Measurements from ENCODE around the gene PCDHA8.
"Not testable (repeated sequence)": the region's sequence is repeated elsewhere in the genome, so short reads cannot be mapped to it uniquely, and the experiment has no call there.

The PCDHA8 gene, protein sequence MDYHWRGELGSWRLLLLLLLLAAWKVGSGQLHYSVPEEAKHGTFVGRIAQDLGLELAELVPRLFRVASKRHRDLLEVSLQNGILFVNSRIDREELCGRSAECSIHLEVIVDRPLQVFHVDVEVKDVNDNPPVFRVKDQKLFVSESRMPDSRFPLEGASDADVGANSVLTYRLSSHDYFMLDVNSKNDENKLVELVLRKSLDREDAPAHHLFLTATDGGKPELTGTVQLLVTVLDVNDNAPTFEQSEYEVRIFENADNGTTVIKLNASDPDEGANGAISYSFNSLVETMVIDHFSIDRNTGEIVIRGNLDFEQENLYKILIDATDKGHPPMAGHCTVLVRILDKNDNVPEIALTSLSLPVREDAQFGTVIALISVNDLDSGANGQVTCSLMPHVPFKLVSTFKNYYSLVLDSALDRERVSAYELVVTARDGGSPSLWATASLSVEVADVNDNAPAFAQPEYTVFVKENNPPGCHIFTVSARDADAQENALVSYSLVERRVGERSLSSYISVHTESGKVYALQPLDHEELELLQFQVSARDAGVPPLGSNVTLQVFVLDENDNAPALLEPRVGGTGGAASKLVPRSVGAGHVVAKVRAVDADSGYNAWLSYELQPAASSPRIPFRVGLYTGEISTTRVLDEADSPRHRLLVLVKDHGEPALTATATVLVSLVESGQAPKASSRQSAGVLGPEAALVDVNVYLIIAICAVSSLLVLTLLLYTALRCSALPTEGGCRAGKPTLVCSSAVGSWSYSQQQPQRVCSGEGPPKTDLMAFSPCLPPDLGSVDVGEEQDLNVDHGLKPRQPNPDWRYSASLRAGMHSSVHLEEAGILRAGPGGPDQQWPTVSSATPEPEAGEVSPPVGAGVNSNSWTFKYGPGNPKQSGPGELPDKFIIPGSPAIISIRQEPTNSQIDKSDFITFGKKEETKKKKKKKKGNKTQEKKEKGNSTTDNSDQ

DNA sequence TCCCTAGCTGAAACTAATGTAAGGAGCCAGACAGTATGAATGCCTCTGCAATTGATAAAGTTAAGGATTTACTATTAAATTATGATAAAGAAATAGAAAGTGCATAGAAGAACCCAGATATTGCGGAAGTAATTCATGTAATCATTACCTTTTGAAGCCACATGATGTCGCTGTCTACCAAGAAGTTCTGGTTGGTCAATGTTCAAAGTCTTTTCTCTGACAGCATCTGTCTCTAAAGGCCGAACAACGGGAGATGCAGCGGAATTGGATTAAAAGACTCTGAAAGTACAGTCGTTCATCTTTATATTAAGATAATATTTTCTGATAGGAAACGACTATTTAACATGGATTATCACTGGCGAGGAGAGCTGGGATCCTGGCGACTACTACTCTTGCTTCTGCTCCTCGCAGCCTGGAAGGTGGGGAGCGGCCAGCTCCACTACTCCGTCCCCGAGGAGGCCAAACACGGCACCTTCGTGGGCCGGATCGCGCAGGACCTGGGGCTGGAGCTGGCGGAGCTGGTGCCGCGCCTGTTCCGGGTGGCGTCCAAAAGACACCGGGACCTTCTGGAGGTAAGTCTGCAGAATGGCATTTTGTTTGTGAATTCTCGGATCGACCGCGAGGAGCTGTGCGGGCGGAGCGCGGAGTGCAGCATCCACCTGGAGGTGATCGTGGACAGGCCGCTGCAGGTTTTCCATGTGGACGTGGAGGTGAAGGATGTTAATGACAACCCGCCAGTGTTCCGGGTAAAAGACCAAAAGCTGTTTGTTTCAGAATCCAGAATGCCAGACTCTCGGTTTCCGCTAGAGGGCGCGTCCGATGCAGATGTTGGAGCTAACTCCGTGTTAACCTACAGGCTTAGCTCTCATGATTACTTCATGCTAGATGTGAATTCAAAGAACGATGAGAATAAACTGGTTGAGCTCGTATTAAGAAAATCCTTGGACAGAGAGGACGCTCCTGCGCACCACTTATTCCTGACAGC lies at the start of gene PCDHA8:
Gene PCDHA8 (plus strand): TSS at position 210 of the 985 bp plus-strand sequence. CDS start 135 bp downstream, at position 345.
- FAIRE-seq = no peak

DNA sequence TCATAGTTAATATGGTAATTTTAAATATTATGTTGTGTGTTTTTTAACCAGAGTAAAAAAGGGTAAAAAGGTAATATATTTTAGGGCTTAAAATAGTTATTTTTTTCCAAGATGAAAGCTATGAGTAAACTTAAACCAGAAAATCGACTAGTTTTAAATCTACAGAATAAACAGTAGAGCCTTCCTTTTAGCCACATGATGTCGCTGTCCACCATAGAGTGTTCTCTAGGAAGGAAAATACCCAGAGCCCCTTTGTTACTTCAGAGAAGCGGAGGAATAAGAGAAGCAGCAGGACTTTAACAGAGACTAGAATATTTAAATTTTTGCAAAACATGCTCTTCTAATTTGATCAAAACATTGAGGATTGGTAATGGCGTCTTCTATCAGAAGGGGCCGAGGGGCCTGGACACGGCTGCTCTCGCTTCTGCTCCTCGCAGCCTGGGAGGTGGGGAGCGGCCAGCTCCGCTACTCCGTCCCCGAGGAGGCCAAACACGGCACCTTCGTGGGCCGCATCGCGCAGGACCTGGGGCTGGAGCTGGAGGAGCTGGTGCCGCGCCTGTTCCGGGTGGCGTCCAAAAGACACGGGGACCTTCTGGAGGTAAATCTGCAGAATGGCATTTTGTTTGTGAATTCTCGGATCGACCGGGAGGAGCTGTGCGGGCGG lies 46.3 kb upstream of the PCDHA8 start, which contains the start of gene PCDHA2:
Gene PCDHA2 (plus strand): TSS at position 258 of the 664 bp plus-strand sequence.
- no peak for FAIRE-seq

DNA sequence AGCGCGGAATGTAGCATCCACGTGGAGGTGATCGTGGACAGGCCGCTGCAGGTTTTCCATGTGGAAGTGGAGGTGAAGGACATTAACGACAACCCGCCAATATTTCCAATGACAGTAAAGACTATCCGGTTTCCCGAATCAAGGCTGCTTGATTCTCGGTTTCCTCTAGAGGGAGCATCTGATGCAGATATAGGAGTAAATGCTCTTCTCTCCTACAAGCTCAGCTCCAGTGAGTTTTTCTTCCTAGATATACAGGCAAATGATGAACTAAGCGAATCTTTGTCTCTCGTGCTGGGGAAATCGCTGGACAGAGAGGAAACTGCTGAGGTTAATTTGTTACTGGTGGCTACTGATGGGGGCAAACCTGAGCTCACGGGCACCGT lies 45.7 kb upstream of the PCDHA8 start:
- no peak for FAIRE-seq

DNA sequence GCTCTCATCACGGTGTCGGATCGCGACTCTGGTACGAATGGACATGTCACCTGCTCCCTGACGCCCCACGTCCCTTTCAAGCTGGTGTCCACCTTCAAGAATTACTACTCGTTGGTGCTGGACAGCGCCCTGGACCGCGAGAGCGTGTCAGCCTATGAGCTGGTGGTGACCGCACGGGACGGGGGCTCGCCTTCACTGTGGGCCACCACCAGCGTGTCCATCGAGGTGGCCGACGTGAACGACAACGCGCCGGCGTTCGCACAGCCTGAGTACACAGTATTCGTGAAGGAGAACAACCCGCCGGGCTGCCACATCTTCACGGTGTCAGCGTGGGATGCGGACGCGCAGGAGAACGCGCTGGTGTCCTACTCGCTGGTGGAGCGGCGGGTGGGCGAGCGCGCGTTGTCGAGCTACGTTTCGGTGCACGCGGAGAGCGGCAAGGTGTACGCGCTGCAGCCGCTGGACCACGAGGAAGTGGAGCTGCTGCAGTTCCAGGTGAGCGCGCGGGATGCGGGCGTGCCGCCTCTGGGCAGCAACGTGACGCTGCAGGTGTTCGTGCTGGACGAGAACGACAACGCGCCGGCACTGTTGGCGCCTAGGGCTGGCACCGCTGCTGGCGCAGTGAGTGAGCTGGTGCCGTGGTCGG lies 44.8 kb upstream of the PCDHA8 start:
- not testable (repeated sequence) for FAIRE-seq

DNA sequence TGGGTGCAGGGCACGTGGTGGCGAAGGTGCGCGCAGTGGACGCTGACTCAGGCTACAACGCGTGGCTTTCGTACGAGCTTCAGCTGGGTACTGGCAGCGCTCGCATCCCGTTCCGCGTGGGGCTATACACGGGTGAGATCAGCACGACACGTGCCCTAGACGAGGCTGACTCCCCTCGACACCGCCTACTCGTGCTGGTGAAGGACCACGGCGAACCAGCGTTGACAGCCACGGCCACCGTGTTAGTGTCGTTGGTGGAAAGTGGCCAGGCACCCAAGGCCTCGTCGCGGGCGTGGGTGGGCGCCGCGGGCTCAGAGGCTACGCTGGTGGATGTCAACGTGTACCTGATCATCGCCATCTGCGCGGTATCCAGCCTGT lies 44.3 kb upstream of the PCDHA8 start:
- no peak for FAIRE-seq

DNA sequence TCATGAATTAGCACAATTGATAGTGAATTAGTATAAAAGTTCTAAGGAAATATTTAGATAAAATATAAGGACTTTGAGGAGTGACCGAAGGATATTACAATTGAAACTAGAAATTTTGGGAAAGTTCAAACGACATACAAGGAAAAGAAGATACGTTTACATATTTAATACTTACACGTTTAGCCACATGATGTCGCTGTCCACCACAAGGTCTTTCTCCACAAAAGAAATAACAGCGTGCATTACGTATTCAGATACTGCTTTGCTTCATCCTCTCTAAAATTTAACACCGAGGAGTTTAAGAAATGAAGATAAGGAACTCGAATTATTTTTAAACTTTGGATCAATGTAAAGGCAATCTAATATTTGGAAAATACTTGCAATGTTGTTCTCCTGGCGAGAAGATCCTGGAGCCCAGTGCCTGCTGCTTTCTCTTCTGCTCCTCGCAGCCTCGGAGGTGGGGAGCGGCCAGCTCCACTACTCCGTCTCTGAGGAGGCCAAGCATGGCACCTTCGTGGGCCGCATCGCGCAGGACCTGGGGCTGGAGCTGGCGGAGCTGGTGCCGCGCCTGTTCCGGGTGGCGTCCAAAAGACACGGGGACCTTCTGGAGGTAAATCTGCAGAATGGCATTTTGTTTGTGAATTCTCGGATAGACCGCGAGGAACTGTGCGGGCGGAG lies 40.0 kb upstream of the PCDHA8 start, which contains the start of gene PCDHA3:
Gene PCDHA3 (plus strand): TSS at position 242 of the 678 bp plus-strand sequence.
- FAIRE-seq = no peak

DNA sequence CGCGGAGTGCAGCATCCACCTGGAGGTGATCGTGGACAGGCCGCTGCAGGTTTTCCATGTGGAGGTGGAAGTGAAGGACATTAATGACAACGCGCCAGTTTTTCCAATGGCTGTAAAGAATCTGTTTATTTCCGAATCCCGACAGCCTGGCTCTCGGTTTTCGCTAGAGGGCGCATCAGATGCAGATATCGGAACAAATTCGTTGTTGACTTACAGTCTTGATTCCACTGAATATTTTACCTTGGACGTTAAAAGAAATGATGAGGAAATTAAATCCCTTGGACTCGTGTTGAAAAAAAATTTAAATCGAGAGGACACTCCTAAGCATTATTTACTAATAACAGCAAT lies 39.5 kb upstream of the PCDHA8 start:
- FAIRE-seq = no peak

DNA sequence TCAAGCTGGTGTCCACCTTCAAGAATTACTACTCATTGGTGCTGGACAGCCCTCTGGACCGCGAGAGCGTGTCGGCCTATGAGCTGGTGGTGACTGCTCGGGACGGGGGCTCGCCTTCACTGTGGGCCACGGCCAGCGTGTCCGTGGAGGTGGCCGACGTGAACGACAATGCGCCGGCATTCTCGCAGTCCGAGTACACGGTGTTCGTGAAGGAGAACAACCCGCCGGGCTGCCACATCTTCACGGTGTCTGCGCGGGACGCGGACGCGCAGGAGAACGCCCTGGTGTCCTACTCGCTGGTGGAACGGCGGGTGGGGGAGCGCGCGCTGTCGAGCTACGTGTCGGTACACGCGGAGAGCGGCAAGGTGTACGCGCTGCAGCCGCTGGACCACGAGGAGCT lies 38.6 kb upstream of the PCDHA8 start:
- not testable (repeated sequence) for FAIRE-seq

DNA sequence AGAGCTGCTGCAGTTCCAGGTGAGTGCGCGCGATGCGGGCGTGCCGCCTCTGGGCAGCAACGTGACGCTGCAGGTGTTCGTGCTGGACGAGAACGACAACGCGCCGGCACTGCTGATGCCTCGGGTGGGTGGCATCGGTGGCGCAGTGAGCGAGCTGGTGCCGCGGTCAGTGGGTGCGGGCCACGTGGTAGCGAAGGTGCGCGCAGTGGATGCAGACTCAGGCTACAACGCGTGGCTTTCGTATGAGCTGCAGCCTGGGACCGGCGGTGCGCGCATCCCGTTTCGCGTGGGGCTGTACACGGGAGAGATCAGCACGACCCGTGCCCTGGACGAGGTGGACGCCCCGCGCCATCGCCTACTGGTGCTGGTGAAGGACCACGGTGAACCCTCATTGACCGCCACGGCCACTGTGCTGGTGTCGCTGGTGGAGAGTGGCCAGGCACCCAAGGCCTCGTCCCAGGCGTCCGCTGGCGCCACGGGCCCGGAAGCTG lies 38.2 kb upstream of the PCDHA8 start:
- no peak for FAIRE-seq

DNA sequence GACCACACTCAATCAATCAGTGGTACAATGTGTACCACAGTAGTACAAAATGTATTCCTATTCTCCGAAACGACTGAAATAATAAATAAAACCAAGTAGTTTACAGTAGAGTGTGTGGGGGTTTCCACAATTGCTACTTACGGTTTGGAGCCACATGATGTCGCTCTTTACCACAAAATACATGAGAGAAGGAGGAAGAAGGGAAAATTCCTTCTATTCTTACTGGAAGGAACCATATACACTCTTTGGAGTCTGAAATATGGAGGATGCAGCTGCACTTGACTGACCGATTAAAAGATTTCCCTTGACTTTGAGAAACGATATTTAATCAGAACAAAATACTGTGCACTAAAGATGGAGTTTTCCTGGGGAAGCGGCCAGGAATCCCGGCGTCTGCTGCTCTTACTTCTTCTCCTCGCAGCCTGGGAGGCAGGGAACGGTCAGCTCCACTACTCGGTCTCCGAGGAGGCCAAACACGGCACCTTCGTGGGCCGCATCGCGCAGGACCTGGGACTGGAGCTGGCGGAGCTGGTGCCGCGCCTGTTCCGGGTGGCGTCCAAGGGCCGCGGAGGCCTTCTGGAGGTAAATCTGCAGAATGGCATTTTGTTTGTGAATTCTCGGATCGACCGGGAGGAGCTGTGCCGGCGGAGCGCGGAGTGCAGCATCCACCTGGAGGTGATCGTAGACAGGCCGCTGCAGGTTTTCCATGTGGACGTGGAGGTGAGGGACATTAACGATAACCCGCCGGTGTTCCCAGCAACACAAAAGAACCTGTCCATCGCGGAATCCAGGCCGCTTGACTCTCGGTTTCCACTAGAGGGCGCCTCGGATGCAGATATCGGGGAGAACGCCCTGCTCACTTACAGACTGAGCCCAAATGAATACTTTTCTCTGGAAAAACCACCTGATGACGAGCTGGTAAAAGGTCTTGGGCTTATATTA lies 33.9 kb upstream of the PCDHA8 start, which contains the start of gene PCDHA4:
Gene PCDHA4 (plus strand): TSS at position 235 of the 942 bp plus-strand sequence.
- FAIRE-seq = no peak

DNA sequence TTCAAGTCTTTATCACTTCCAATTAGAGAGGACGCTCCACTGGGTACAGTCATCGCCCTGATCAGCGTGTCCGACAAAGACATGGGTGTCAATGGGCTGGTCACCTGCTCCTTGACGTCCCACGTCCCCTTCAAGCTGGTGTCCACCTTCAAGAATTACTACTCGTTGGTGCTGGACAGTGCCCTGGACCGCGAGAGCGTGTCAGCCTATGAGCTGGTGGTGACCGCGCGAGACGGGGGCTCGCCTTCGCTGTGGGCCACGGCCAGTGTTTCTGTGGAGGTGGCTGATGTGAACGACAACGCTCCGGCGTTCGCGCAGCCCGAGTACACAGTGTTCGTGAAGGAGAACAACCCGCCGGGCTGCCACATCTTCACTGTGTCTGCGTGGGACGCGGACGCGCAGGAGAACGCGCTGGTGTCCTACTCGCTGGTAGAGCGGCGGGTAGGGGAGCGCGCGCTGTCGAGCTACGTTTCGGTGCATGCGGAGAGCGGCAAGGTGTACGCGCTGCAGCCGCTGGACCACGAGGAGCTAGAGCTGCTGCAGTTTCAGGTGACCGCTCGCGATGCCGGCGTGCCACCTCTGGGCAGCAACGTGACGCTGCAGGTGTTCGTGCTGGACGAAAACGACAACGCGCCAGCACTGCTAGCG lies 32.6 kb upstream of the PCDHA8 start:
- not testable (repeated sequence) for FAIRE-seq

DNA sequence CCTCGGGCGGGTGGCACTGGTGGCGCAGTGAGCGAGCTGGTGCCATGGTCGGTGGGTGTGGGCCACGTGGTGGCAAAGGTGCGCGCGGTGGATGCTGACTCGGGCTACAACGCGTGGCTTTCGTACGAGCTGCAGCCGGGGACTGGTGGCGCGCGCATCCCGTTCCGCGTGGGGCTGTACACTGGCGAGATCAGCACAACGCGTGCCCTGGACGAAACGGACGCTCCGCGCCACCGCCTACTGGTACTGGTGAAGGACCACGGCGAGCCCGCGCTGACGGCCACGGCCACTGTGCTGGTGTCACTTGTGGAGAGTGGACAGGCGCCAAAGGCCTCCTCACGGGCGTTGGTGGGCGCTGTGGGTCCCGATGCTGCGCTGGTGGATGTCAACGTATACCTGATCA lies 32.1 kb upstream of the PCDHA8 start:
- FAIRE-seq = no peak

DNA sequence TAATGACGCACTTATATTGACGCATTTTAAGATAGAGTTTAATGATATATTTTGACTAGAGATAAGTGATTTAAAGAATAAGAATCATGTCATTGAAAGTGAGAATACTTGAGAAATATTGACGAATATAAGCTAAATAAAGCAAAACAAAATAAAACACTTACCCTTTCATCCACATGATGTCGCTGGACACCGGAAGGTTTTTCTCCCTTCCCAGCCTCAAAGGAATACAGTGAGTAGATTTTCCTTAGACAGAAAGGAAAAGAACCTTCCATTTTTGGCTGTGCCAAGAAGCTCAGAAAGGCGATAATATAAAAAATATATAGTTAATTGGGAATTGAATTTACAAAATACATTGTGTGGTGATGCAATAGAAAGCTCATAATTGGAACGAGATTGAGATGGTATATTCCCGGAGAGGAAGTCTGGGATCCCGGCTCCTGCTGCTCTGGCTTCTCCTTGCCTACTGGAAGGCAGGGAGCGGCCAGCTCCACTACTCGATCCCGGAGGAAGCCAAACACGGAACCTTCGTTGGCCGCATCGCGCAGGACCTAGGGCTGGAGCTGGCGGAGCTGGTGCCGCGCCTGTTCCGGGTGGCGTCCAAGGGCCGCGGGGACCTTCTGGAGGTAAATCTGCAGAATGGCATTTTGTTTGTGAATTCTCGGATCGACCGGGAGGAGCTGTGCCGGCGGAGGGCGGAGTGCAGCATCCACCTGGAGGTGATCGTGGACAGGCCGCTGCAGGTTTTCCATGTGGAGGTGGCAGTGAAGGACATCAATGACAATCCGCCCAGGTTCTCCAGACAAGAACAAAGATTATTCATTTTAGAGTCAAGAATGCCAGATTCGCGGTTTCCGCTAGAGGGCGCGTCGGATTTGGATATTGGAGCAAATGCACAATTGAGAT lies 19.4 kb upstream of the PCDHA8 start, which contains the start of gene PCDHA5:
Gene PCDHA5 (plus strand): TSS at position 239 of the 906 bp plus-strand sequence.
- no peak for FAIRE-seq

DNA sequence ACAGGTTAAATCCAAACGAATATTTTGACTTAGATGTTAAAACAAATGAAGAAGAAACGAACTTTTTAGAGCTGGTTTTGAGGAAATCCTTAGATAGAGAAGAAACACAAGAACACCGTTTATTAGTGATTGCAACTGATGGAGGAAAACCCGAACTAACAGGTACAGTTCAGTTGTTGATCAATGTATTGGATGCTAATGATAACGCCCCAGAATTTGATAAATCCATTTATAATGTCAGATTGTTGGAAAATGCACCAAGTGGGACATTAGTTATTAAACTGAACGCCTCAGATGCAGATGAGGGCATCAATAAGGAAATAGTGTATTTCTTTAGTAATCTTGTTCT lies 18.7 kb upstream of the PCDHA8 start:
- FAIRE-seq = no peak

DNA sequence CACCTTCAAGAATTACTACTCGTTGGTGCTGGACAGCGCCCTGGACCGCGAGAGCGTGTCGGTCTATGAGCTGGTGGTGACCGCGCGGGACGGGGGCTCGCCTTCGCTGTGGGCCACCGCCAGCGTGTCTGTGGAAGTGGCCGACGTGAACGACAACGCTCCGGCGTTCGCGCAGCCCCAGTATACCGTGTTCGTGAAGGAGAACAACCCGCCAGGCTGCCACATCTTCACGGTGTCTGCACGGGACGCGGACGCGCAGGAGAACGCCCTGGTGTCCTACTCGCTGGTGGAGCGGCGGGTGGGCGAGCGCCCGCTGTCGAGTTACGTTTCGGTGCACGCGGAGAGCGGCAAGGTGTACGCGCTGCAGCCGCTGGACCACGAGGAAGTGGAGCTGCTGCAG lies 18.0 kb upstream of the PCDHA8 start:
- FAIRE-seq = not testable (repeated sequence)

DNA sequence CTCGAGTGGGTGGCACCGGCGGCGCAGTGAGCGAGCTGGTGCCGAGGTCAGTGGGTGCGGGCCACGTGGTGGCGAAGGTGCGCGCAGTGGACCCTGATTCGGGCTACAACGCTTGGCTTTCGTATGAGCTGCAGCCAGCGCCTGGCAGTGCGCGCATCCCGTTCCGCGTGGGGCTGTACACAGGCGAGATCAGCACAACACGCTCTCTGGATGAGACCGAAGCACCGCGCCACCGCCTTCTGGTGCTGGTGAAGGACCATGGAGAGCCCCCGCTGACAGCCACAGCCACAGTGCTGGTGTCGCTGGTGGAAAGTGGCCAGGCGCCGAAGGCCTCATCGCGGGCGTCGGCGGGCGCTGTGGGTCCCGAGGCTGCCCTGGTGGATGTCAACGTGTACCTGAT lies 17.5 kb upstream of the PCDHA8 start:
- no peak for FAIRE-seq

DNA sequence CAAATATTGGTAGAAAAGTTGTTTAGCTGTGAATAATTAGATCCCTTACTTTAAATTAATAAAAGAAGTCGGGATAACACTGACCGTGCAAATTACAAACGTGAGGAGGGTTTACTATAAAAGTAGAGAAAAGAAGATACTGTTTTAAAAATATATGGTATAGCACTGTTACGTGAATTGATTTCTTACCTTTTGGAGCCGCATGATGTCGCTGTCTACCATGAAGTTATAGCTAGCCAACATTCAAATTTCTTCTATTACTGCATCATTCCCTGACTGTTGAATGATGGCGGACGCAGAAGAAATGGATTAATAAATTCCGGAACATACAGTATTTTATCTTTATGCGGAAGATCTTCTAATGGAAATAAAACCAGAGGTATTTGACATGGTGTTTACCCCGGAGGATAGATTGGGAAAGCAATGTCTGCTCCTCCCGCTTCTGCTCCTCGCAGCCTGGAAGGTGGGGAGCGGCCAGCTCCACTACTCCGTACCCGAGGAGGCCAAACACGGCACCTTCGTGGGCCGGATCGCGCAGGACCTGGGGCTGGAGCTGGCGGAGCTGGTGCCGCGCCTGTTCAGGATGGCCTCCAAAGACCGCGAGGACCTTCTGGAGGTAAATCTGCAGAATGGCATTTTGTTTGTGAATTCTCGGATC lies 13.2 kb upstream of the PCDHA8 start, which contains the start of gene PCDHA6:
Gene PCDHA6 (plus strand): TSS at position 257 of the 658 bp plus-strand sequence. CDS start 132 bp downstream, at position 389.
- FAIRE-seq = no peak
